Measurements from ENCODE around the gene CEACAM6. TPM values are rescaled to one million over a fixed set of nuclear protein-coding genes. Genes with fewer than 3 reads are reported as not detected.

CEACAM6 gene
- total and polyA plus RNA-seq, 9 of the 15 experiments (the other 6 are each of a cell fraction or from before 2014, with no cell fraction given): 0.24 TPM; not detected in 8

DNA sequence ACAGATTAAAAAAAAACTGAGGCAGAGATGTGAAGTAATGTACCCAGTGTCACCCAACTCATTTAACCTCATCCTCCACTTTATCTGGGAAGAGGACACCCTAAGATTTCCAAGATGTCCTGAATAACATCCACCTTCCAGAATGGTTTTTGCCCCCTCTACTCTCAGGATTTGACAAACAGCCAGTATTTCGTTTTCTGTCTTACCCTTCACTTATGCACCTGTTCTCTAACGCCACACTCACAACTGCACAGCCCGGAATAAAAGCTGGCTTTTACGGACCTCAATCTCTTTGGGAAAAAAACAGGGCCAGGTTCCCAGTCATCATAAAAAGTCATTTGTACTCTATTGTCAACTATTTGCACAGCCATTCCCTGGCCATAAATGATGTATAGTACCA is 21.2 kb upstream of the CEACAM6 start:
- Histone ChIP-seq H3K79me2 (ENCODE audit: control insufficient read depth, insufficient read depth, low read length) (no peaks in the 10 kb centered on the region), H3K9ac (ENCODE audit: insufficient read depth in 1 of 2, low read depth in 2 of 2, low read length in 2 of 2) (no peak overlapping the region), H3K4me3 (no peak overlapping the region), H3K9me3 (replicated peaks; ENCODE audit: control insufficient read depth, insufficient read depth, low read depth, low read length) (no peaks in the 10 kb centered on the region), H3K27me3 (ENCODE audit: control insufficient read depth in 2 of 2, insufficient read depth in 2 of 2, low read length in 2 of 2) (peaks cover 6 to 8% of the 10 kb centered on the region in 2 experiments; a peak in 2 of 5 replicates), H3K9me1 (ENCODE audit: control insufficient read depth, insufficient read depth, low read length) (no peaks in the 10 kb centered on the region), H3K36me3 (ENCODE audit: control insufficient read depth, insufficient read depth, low read length) (no peaks in the 10 kb centered on the region), H2AFZ (ENCODE audit: low read depth, low read length) (no peak overlapping the region), H3K27ac (ENCODE audit: extremely low read depth, low read depth, low read length) (no peak overlapping the region), H3K4me2 (ENCODE audit: insufficient read depth, low read length) (no peak overlapping the region), H4K20me1 (replicated peaks; ENCODE audit: control insufficient read depth, insufficient read depth, low read length) (no peaks in the 10 kb centered on the region), H3K4me1 (replicated peaks in 1 of 2; ENCODE audit: control insufficient read depth in 2 of 2, insufficient read depth in 2 of 2, low read length in 2 of 2) (no peaks in the 10 kb centered on the region)
- ChIA-PET CTCF (ENCODE audit: low intra/inter-chr PET ratio) (no interaction called here), POLR2A (no interaction called here)
- DNase-seq (ENCODE audit: extremely low read depth in 1 of 4, low spot score in 3 of 4): no peak
- no TSS peak for BruUV-seq (replicated peaks)
- TF ChIP-seq PYGO2 (tag; IDR thresholded peaks at IDR 0.05): no peak
- TF ChIP-seq, protein P1, sequence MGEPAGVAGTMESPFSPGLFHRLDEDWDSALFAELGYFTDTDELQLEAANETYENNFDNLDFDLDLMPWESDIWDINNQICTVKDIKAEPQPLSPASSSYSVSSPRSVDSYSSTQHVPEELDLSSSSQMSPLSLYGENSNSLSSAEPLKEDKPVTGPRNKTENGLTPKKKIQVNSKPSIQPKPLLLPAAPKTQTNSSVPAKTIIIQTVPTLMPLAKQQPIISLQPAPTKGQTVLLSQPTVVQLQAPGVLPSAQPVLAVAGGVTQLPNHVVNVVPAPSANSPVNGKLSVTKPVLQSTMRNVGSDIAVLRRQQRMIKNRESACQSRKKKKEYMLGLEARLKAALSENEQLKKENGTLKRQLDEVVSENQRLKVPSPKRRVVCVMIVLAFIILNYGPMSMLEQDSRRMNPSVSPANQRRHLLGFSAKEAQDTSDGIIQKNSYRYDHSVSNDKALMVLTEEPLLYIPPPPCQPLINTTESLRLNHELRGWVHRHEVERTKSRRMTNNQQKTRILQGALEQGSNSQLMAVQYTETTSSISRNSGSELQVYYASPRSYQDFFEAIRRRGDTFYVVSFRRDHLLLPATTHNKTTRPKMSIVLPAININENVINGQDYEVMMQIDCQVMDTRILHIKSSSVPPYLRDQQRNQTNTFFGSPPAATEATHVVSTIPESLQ (CRISPR knock-in tag; IDR thresholded peaks at IDR 0.05): no peak
- TF ChIP-seq POU5F1 (IDR thresholded peaks at IDR 0.05; ENCODE audit: borderline replicate concordance, low read depth, low read length, partially characterized antibody): no peak
- TF ChIP-seq ZNF431 (CRISPR knock-in tag; IDR thresholded peaks at IDR 0.05): no peak
- no peak for TF ChIP-seq NR2C2 (CRISPR knock-in tag; IDR thresholded peaks at IDR 0.05)
- TF ChIP-seq NR2C2 (tag; IDR thresholded peaks at IDR 0.05): no peak
- TF ChIP-seq COPS2 (conservative IDR thresholded peaks at IDR 0.05): no peak
- ATAC-seq: no peak
- intact Hi-C loops (cut with micrococcal nuclease) (no loop called here), in situ Hi-C loops (cut with MboI) (no loop called here)
- no peak for FAIRE-seq
- WGBS (ENCODE audit: insufficient coverage, low coverage, missing lambda C conversion rate): 0% methylated on average over 4 of the region's 4 CpGs
